IgD-negative memory B cell (primary cell): Measurements from ENCODE around the gene PTH1R. TPM values are rescaled to one million over a fixed set of nuclear protein-coding genes. Genes with fewer than 3 reads are reported as not detected.
A peak's percentile ranks its signal among the peaks of the same experiment; 100 is the strongest.

Experiments used
- H3K27ac Mint-ChIP-seq, 3 donors: one replicate each; pipeline ENCODE4 v1.8.0; 2020 to 2022; ENCODE audit warnings: mild to moderate bottlenecking in 3 of 3, mixed read lengths in 3 of 3, moderate library complexity in 1 of 3
- H3K27me3 Mint-ChIP-seq: one replicate; pipeline ENCODE4 v1.8.0; 2021; ENCODE audit warnings: mixed read lengths
- H3K36me3 Mint-ChIP-seq: one replicate; pipeline ENCODE4 v1.8.0; 2020; ENCODE audit warnings: mild to moderate bottlenecking, mixed read lengths
- H3K4me1 Mint-ChIP-seq, 3 donors: one replicate each; pipeline ENCODE4 v1.8.0; 2020 to 2022; ENCODE audit warnings: mixed read lengths in 3 of 3, mild to moderate bottlenecking in 1 of 3
- H3K4me3 Mint-ChIP-seq, 4 donors: one replicate each; pipeline ENCODE4 v1.8.0; 2020 to 2022; ENCODE audit warnings: mild to moderate bottlenecking in 4 of 4, mixed read lengths in 4 of 4, moderate library complexity in 3 of 4
- H3K9me3 Mint-ChIP-seq, 3 donors: one replicate each; pipeline ENCODE4 v1.8.0; 2020 to 2021; ENCODE audit warnings: mixed read lengths in 3 of 3, mild to moderate bottlenecking in 1 of 3
- polyA plus RNA-seq: library from polyadenylated mRNA; unstranded; fragments of 300-500 nt; fragmentation: Illumina TruSeq; gene quantifications from one replicate; pipeline ENCODE4 v1.2.3, GENCODE V29; 2021

The PTH1R gene
- polyA plus RNA-seq, 1 donor from 2014 or later = not detected

- peak overlapping the region in 2 of 3 donors; percentile 53 to 82 for H3K27ac Mint-ChIP-seq
- peaks cover 6% of the 10 kb centered on the region for H3K36me3 Mint-ChIP-seq
- H3K9me3 Mint-ChIP-seq = peaks cover 0 to 1% (median 0%) of the 10 kb centered on the region in 3 donors
- peaks cover 56 to 65% (median 61%) of the 10 kb centered on the region in 3 donors for H3K4me1 Mint-ChIP-seq
- no peak overlapping the region for H3K4me3 Mint-ChIP-seq
- H3K27me3 Mint-ChIP-seq = no peaks in the 10 kb centered on the region
Measured at GRCh38 chr3:46934072-46934471, 56.6 kb downstream of the PTH1R start.

DNA sequence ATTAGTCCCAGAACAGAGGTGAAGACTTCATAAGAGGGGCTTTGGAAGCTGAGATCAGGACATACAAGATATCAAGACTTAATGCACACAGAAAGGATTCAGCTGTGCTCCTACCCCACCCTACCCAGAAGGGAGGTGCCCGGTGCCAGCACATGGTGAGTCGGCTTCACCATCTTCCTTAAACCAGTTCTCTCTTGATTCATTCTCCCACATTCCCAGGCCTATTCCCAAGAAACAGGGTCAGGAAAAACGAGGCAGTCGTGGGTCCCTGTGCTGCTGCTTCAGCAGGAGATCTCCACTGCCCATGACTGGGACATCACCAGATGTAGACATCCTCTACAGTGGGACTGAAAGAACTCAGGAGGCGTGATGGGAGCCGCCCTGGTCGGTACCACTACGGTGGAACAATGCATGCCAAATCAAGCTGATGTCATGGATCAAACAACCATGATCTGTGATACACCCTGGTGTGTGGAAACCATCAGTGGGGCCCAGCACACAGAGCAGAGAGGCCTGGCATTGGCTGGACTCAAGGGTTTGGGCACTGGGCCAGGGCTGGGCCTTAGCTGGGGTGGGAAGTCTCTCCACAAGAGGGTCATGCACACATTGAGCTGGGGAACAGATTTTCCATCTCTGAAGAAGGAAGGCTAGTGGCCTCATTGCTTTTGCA is 57.1 kb downstream of the PTH1R start:
- Mint-ChIP-seq H3K4me3 (no peak overlapping the region), H3K4me1 (peaks cover 56 to 65% (median 62%) of the 10 kb centered on the region in 3 donors), H3K36me3 (peaks cover 8% of the 10 kb centered on the region), H3K27me3 (no peaks in the 10 kb centered on the region), H3K27ac (peak overlapping the region; percentile 30 to 82 (median 73)), H3K9me3 (no peaks in the 10 kb centered on the region)

- H3K27me3 Mint-ChIP-seq = no peaks in the 10 kb centered on the region
- H3K4me3 Mint-ChIP-seq = no peak overlapping the region
- H3K4me1 Mint-ChIP-seq = peaks cover 57 to 67% (median 63%) of the 10 kb centered on the region in 3 donors
- H3K9me3 Mint-ChIP-seq = no peaks in the 10 kb centered on the region
- H3K27ac Mint-ChIP-seq = peak overlapping the region in 2 of 3 donors; percentile 69 to 73
- peaks cover 7% of the 10 kb centered on the region for H3K36me3 Mint-ChIP-seq
Measured at GRCh38 chr3:46935168-46935858, 57.8 kb downstream of the PTH1R start.

- Mint-ChIP-seq H3K27ac (peak overlapping the region in 2 of 3 donors; percentile 69 to 85), H3K4me1 (peaks cover 53 to 64% (median 59%) of the 10 kb centered on the region in 3 donors), H3K4me3 (peak overlapping the region in 1 of 4 donors; percentile 56), H3K27me3 (no peaks in the 10 kb centered on the region), H3K9me3 (no peaks in the 10 kb centered on the region), H3K36me3 (peaks cover 5% of the 10 kb centered on the region)
Measured at GRCh38 chr3:46935989-46936558, 58.6 kb downstream of the PTH1R start.

DNA sequence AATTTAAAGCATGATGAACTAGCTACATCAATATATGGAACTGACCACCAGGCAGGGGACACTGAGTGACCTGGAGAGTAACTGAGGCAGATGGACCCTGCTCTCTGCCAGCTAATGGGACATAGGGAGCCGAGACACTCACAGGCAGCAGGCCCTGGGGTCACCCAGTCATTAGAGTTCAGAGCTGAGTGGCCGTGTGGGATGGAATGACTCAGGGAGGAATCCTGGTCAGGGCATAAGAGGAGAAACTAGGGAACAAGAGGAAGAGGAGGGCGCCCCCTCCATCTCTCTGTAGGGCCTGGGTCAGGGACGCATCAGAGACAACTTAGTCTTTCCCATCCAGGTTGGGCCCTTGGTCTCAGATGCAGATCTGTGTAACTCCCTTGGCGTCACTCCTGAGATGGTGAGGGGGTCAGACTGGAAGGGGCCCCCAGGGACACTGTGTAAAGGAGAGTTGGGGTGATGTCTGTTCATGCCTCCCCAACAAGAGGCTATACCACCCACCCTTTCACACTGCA is 59.3 kb downstream of the PTH1R start:
- Mint-ChIP-seq H3K36me3 (peaks cover 3% of the 10 kb centered on the region), H3K27me3 (no peaks in the 10 kb centered on the region), H3K4me1 (peaks cover 49 to 57% (median 55%) of the 10 kb centered on the region in 3 donors), H3K9me3 (no peaks in the 10 kb centered on the region), H3K27ac (peak overlapping the region in 1 of 3 donors; percentile 69), H3K4me3 (peak overlapping the region in 1 of 4 donors; percentile 56)

- Mint-ChIP-seq H3K36me3 (peaks cover 3% of the 10 kb centered on the region), H3K27me3 (no peaks in the 10 kb centered on the region), H3K27ac (peak overlapping the region; percentile 34 to 91 (median 86)), H3K4me1 (peaks cover 50 to 55% (median 50%) of the 10 kb centered on the region in 3 donors), H3K9me3 (no peaks in the 10 kb centered on the region), H3K4me3 (peak overlapping the region in 3 of 4 donors; percentile 69 to 85 (median 70))
Measured at GRCh38 chr3:46938118-46938517, 60.6 kb downstream of the PTH1R start.

GRCh38 chr3:46939578-46940445 is 62.3 kb downstream of the PTH1R start:
- Mint-ChIP-seq H3K4me3 (peak overlapping the region in 2 of 4 donors; percentile 18 to 72), H3K4me1 (peaks cover 48 to 64% (median 57%) of the 10 kb centered on the region in 3 donors), H3K9me3 (peaks cover 0 to 2% (median 0%) of the 10 kb centered on the region in 3 donors), H3K36me3 (peaks cover 3% of the 10 kb centered on the region), H3K27me3 (no peaks in the 10 kb centered on the region), H3K27ac (peak overlapping the region; percentile 91 to 93 (median 91))

GRCh38 chr3:46942076-46942475 is 64.6 kb downstream of the PTH1R start:
- Mint-ChIP-seq H3K27me3 (no peaks in the 10 kb centered on the region), H3K36me3 (peaks cover 5% of the 10 kb centered on the region), H3K9me3 (peaks cover 0 to 2% (median 0%) of the 10 kb centered on the region in 3 donors), H3K27ac (peak overlapping the region; percentile 53 to 71 (median 64)), H3K4me3 (no peak overlapping the region), H3K4me1 (peaks cover 54 to 76% (median 63%) of the 10 kb centered on the region in 3 donors)

GRCh38 chr3:46942481-46943236 is 65.1 kb downstream of the PTH1R start:
- H3K4me3 Mint-ChIP-seq = no peak overlapping the region
- H3K27ac Mint-ChIP-seq = peak overlapping the region; percentile 53 to 71 (median 64)
- H3K9me3 Mint-ChIP-seq = peaks cover 0 to 2% (median 0%) of the 10 kb centered on the region in 3 donors
- H3K36me3 Mint-ChIP-seq = peaks cover 5% of the 10 kb centered on the region
- H3K27me3 Mint-ChIP-seq = no peaks in the 10 kb centered on the region
- peaks cover 57 to 80% (median 67%) of the 10 kb centered on the region in 3 donors for H3K4me1 Mint-ChIP-seq

- Mint-ChIP-seq H3K4me1 (peaks cover 58 to 82% (median 69%) of the 10 kb centered on the region in 3 donors), H3K27me3 (no peaks in the 10 kb centered on the region), H3K9me3 (peaks cover 0 to 2% (median 0%) of the 10 kb centered on the region in 3 donors), H3K36me3 (peaks cover 5% of the 10 kb centered on the region), H3K27ac (peak overlapping the region in 2 of 3 donors; percentile 56 to 85), H3K4me3 (no peak overlapping the region)
Measured at GRCh38 chr3:46943237-46944187, 66.0 kb downstream of the PTH1R start.

DNA sequence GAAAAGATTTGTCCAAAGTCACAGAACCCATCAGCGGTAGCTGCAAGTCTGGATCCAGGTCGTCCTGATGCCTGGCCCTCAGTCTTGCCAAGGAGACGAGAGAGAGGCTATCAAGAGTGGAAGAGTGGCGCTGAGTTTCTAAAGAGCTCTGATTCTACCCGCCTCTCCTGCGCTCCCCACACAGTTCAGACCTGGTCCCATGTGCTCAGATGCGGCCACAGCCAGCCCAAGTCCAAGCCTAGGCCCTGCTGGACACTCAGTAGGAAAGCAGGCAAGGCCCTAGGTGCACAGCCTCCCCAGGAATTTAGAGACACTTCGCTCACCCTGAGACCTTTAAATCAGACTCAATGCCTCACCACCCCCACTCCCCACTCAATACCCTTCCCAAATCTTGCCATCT is 66.7 kb downstream of the PTH1R start:
- Mint-ChIP-seq H3K27ac (peak overlapping the region in 2 of 3 donors; percentile 56 to 93), H3K36me3 (peaks cover 5% of the 10 kb centered on the region), H3K4me3 (no peak overlapping the region), H3K27me3 (no peaks in the 10 kb centered on the region), H3K9me3 (peaks cover 0 to 2% (median 0%) of the 10 kb centered on the region in 3 donors), H3K4me1 (peaks cover 56 to 82% (median 70%) of the 10 kb centered on the region in 3 donors)

- peaks cover 0 to 2% (median 0%) of the 10 kb centered on the region in 3 donors for H3K9me3 Mint-ChIP-seq
Measured at GRCh38 chr3:46946416-46946815, 68.9 kb downstream of the PTH1R start.

More at GRCh38 chr3:46946416-46946815, 68.9 kb downstream of the PTH1R start:
- Mint-ChIP-seq H3K27me3 (no peaks in the 10 kb centered on the region), H3K4me3 (peak overlapping the region in 1 of 4 donors; percentile 59), H3K27ac (peak overlapping the region in 1 of 3 donors; percentile 90), H3K4me1 (peaks cover 52 to 69% (median 68%) of the 10 kb centered on the region in 3 donors), H3K36me3 (peaks cover 2% of the 10 kb centered on the region)
